T-cell (primary cell): ENCODE data around the gene TMEM176A. TPM values are rescaled to one million over a fixed set of nuclear protein-coding genes. Genes with fewer than 3 reads are reported as not detected.

ENCODE experiments used
- ATAC-seq, 4 experiments: fragments of 200-7000 bp in 3 of 4; fragments of 150-1000 bp in 1 of 4; cut with Tn5 transposase; replicated peaks in 1 of 4; 1 replicate in 3 of 4; 2 replicates in 1 of 4; pipeline ENCODE4 v1.10.0; 2021; ENCODE audit warnings: moderate library complexity in 3 of 4, mild to moderate bottlenecking in 2 of 4, moderate number of reproducible peaks in 1 of 4
- CTCF ChIA-PET, 2 donors: fragments of 300-600 bp; sonication (Branson Sonifier 250); formaldehyde crosslinking; loops; one replicate each; lab custom pipeline; 2022; ENCODE audit warnings: antibody characterized with exemption in 2 of 2; lab: Charles Lee
- POLR2A ChIA-PET, 2 donors: fragments of 300-600 bp; sonication (Branson Sonifier 250); formaldehyde crosslinking; loops; one replicate each; lab custom pipeline; 2022; ENCODE audit warnings: antibody characterized with exemption in 2 of 2; lab: Charles Lee
- DNase-seq, 35 experiments: peaks; one replicate each; pipeline versions ENCODE4 v3.0.0 to v3.0.0-alpha.2; 2013 to 2023
- H3K27ac ChIP-seq: one replicate; pipeline ENCODE4 v1.5.1; 2013; ENCODE audit warnings: low read length
- H3K27me3 ChIP-seq, 2 experiments: replicated peaks in 1 of 2; 1 replicate in 1 of 2; 2 replicates in 1 of 2; pipeline versions ENCODE4 v1.6.1 to v1.7.0; 2013; ENCODE audit warnings: low read length in 1 of 2, mixed read lengths in 1 of 2; ENCODE audit not compliant: control insufficient read depth in 2 of 2, insufficient read depth in 2 of 2; ENCODE audit errors: extremely low read depth in 1 of 2
- H3K36me3 ChIP-seq, 2 donors: 1 replicate in 1 of 2; 2 replicates in 1 of 2; pipeline versions ENCODE4 v1.6.1 to v1.7.0; 2013; ENCODE audit warnings: low read length in 1 of 2; ENCODE audit not compliant: control insufficient read depth in 2 of 2, insufficient read depth in 1 of 2; ENCODE audit errors: extremely low read depth in 1 of 2
- H3K4me1 ChIP-seq, 2 experiments: 1 replicate in 1 of 2; 2 replicates in 1 of 2; pipeline versions ENCODE4 v1.6.1 to v1.7.0; 2013; ENCODE audit warnings: low read length in 2 of 2, mixed read lengths in 1 of 2; ENCODE audit not compliant: insufficient read depth in 2 of 2, control insufficient read depth in 1 of 2; ENCODE audit errors: extremely low read depth in 1 of 2
- H3K4me3 ChIP-seq, 2 donors: 1 replicate in 1 of 2; 2 replicates in 1 of 2; pipeline versions ENCODE4 v1.5.1 to v1.7.0; 2013; ENCODE audit warnings: mild to moderate bottlenecking in 2 of 2, low read length in 1 of 2, moderate library complexity in 1 of 2; ENCODE audit not compliant: control insufficient read depth in 1 of 2; ENCODE audit errors: extremely low read depth in 1 of 2
- H3K9me3 ChIP-seq: 2 replicates; pipeline ENCODE4 v1.7.0; 2013
- H3K27ac Mint-ChIP-seq, 2 donors: one replicate each; pipeline ENCODE4 v1.8.0; 2020 to 2021; ENCODE audit warnings: mild to moderate bottlenecking in 2 of 2, mixed read lengths in 2 of 2
- H3K27me3 Mint-ChIP-seq, 2 donors: one replicate each; pipeline ENCODE4 v1.8.0; 2021 to 2022; ENCODE audit warnings: mixed read lengths in 2 of 2
- H3K36me3 Mint-ChIP-seq: one replicate; pipeline ENCODE4 v1.8.0; 2021; ENCODE audit warnings: mixed read lengths
- H3K4me1 Mint-ChIP-seq, 3 donors: one replicate each; pipeline ENCODE4 v1.8.0; 2020 to 2022; ENCODE audit warnings: mixed read lengths in 3 of 3, mild to moderate bottlenecking in 1 of 3
- H3K4me3 Mint-ChIP-seq, 3 donors: one replicate each; pipeline ENCODE4 v1.8.0; 2020 to 2022; ENCODE audit warnings: mild to moderate bottlenecking in 3 of 3, mixed read lengths in 3 of 3, moderate library complexity in 3 of 3
- H3K9me3 Mint-ChIP-seq, 3 donors: one replicate each; pipeline ENCODE4 v1.8.0; 2020 to 2022; ENCODE audit warnings: mixed read lengths in 3 of 3
- WGBS: methylation state at CpG from one replicate; pipeline ENCODE4 v1.1.5; 2013; ENCODE audit warnings: missing lambda C conversion rate; ENCODE audit not compliant: insufficient coverage; 5-methylcytosine and 5-hydroxymethylcytosine counted together
- total RNA-seq, 35 experiments: library from RNA in 6 of 35; stranded (reverse) in 6 of 35; fragments of 120-200 nt in 1 of 35; gene quantifications; one replicate each; pipeline versions ENCODE4 v1.2.1 to v1.2.4 and lab custom pipeline; 2013 to 2026

TMEM176A gene
- total RNA-seq, 5 donors from 2014 or later (not counting 1 experiment from before 2014, with no cell fraction given), result 0.43 to 0.79 (median 0.73) TPM; not detected in 2

DNA sequence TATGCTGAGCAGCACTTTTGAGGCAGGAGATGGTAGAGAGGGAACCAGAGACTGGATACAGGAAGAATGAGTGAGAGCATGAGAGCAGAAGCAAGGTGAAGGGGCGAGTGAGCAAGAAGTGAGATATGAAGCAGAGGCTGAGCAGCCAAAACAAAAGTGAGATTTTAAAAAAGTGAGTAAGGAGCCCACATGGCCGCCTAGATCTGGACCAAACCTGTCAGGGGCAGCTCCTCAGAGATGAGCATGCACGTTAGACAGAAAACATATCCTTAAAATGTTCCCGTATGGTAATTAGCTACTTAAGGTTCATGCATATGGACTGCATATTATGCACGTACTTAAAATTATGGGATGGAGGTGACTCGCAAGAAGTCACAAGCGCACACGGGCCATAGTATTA lies 22.5 kb downstream of the TMEM176A start:
- WGBS, result 70% methylated on average over 4 of the region's 8 CpGs
- peaks cover 1 to 24% of the 10 kb centered on the region in 2 donors for H3K27me3 Mint-ChIP-seq

DNA sequence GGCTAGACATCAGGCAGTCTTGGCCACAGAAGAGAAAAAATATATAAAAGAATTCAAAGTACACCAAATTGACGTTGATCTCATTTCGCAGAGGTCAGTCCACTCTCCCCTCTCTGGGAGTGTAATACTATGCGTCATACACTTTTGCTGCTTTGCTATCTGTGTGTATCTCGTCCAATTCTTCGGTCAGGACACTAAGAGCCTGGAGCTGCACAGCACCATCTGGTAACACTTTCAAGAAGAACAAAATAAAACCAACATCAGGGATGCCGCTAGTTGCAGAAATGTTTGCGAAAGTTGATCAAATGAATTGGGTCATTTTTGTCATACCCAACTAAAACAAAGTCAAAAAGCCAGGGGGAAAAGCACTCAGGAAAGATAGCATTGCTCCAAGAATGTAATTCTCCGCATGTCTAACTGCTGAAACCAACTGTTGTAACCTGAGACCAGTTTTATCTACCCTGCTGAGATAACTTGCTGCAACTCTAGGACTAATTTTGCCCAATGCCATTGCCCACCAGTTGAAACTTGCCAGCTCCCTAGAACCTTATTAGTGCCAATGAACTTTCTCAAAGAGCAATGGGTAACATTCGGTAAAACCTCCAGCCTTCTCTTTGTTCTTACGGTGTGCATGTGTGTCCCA lies 23.0 kb downstream of the TMEM176A start:
- WGBS, result 87% methylated on average over 3 of the region's 10 CpGs
- Mint-ChIP-seq H3K4me3 (no peak overlapping the region), H3K27ac (no peak overlapping the region), H3K4me1 (no peaks in the 10 kb centered on the region), H3K27me3 (peaks cover 7 to 18% of the 10 kb centered on the region in 2 donors), H3K36me3 (no peaks in the 10 kb centered on the region), H3K9me3 (peaks cover 0 to 8% (median 7%) of the 10 kb centered on the region in 3 donors)
- POLR2A ChIA-PET, result no interaction called here
- Histone ChIP-seq H3K27ac (no peak overlapping the region), H3K4me3 (no peak overlapping the region), H3K27me3 (peaks cover 0 to 11% of the 10 kb centered on the region in 2 experiments), H3K4me1 (no peaks in the 10 kb centered on the region), H3K9me3 (peaks cover 2% of the 10 kb centered on the region), H3K36me3 (no peaks in the 10 kb centered on the region)
- DNase-seq (no peak), ATAC-seq (no peak)
- CTCF ChIA-PET, result no interaction called here

More for the DNA sequence above, 22.5 kb downstream of the TMEM176A start:
- CTCF ChIA-PET, result no interaction called here
- Mint-ChIP-seq H3K4me1 (no peaks in the 10 kb centered on the region), H3K4me3 (no peak overlapping the region), H3K9me3 (peaks cover 0 to 8% (median 7%) of the 10 kb centered on the region in 3 donors), H3K36me3 (no peaks in the 10 kb centered on the region), H3K27ac (no peak overlapping the region)
- Histone ChIP-seq H3K9me3 (peaks cover 2% of the 10 kb centered on the region), H3K27ac (no peak overlapping the region), H3K4me3 (no peak overlapping the region), H3K36me3 (no peaks in the 10 kb centered on the region), H3K27me3 (peaks cover 0 to 11% of the 10 kb centered on the region in 2 experiments), H3K4me1 (no peaks in the 10 kb centered on the region)
- DNase-seq (no peak), ATAC-seq (no peak)
- POLR2A ChIA-PET, result no interaction called here

DNA sequence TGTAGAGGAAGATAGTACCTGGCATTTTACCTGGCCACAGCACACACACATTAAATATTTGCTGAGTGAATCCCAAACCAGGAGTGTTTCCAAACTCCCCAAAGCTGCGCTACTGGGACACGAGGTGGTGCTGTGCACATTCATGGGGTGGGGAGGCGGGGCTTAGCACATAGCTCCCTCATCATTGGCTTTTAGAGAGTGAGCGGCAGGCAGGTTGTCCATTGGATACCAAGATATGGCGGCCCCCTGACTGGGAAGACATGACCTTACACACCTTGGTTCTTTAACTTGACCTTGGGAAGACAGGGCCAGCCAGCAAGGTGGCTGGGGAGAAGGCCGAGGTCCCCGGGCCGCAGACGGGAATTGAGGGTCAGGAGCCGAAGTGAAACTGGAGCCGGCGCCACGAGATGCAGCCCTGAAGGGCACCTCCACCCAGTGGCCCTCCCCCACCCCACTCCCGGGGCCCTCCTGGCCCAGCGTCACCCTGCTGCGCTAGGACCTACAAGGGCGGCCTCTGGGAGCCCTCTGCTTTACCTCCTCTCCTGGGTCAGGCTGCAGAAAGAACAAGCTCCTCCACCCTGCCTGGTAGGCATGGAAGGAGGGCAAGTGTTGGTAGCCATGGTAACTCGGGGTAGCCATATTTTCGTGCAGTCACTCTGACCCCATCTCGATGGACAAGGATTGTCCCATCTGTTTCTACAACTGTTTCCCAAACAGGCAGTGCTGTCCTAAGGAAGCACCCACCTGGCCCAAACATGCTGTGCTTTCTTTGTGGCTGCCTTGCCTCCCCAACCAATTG lies 24.0 kb downstream of the TMEM176A start:
- no peak for ATAC-seq
- no peak overlapping the region for H3K27ac ChIP-seq
- ChIA-PET CTCF (no interaction called here), POLR2A (no interaction called here)
- peaks cover 2% of the 10 kb centered on the region for H3K9me3 ChIP-seq
- peaks cover 0 to 8% (median 7%) of the 10 kb centered on the region in 3 donors for H3K9me3 Mint-ChIP-seq
- H3K27ac Mint-ChIP-seq, result no peak overlapping the region
- DNase-seq, result no peak
- H3K4me1 ChIP-seq, result no peaks in the 10 kb centered on the region
- 91% methylated on average over 16 of the region's 20 CpGs for WGBS
- H3K36me3 ChIP-seq, result no peaks in the 10 kb centered on the region
- peaks cover 0 to 11% of the 10 kb centered on the region in 2 experiments for H3K27me3 ChIP-seq
- no peak overlapping the region for H3K4me3 ChIP-seq
- peaks cover 13 to 14% of the 10 kb centered on the region in 2 donors for H3K27me3 Mint-ChIP-seq
- no peak overlapping the region for H3K4me3 Mint-ChIP-seq
- H3K4me1 Mint-ChIP-seq, result no peaks in the 10 kb centered on the region
- no peaks in the 10 kb centered on the region for H3K36me3 Mint-ChIP-seq

- Histone ChIP-seq H3K4me1 (no peaks in the 10 kb centered on the region), H3K36me3 (no peaks in the 10 kb centered on the region), H3K4me3 (no peak overlapping the region), H3K27me3 (peaks cover 0 to 5% of the 10 kb centered on the region in 2 experiments), H3K27ac (no peak overlapping the region), H3K9me3 (peaks cover 2% of the 10 kb centered on the region)
- WGBS, result 67% methylated on average over 6 of the region's 6 CpGs
- Mint-ChIP-seq H3K4me3 (no peak overlapping the region), H3K4me1 (no peaks in the 10 kb centered on the region), H3K27ac (no peak overlapping the region), H3K27me3 (peaks cover 16 to 26% of the 10 kb centered on the region in 2 donors), H3K9me3 (peaks cover 0 to 8% (median 7%) of the 10 kb centered on the region in 3 donors), H3K36me3 (no peaks in the 10 kb centered on the region)
- no peak for DNase-seq
- no peak for ATAC-seq
- POLR2A ChIA-PET, result no interaction called here
- CTCF ChIA-PET, result interaction anchor here in 1 of 2 donors (1.1 kb wide), 1 partner anchor 39 kb away, joined by 3 read pairs; no protein-coding TSS in a partner anchor
Measured at GRCh38 chr7:150826061-150826849, 25.7 kb downstream of the TMEM176A start.

DNA sequence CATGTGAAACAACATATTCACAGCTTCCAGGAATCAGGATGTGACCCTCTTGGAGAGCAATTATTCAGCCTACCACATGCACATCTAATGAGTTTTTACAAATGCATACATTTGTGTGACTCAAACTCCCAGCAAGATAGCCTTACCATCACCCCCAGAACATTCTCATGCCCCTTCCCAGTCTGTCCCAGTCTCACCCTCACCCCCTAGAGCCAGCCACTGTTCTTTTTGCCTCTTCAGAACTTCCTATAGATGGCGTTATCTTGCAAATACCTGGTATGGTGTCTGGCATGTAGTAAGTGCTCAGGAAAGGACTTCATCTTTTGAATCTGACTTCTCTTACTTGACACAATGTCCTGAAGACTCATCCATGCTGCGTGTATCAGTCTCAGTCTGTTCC lies 27.8 kb downstream of the TMEM176A start:
- no CpG with 5 or more reads among the region's 2 CpGs for WGBS
- Mint-ChIP-seq H3K4me3 (no peak overlapping the region), H3K9me3 (no peaks in the 10 kb centered on the region), H3K36me3 (no peaks in the 10 kb centered on the region), H3K4me1 (no peaks in the 10 kb centered on the region), H3K27ac (no peak overlapping the region), H3K27me3 (peaks cover 18 to 36% of the 10 kb centered on the region in 2 donors)
- DNase-seq (no peak), ATAC-seq (no peak)
- Histone ChIP-seq H3K4me1 (no peaks in the 10 kb centered on the region), H3K27me3 (peaks cover 0 to 15% of the 10 kb centered on the region in 2 experiments), H3K9me3 (no peaks in the 10 kb centered on the region), H3K4me3 (no peak overlapping the region), H3K36me3 (no peaks in the 10 kb centered on the region), H3K27ac (no peak overlapping the region)
- POLR2A ChIA-PET, result no interaction called here
- CTCF ChIA-PET, result no interaction called here

DNA sequence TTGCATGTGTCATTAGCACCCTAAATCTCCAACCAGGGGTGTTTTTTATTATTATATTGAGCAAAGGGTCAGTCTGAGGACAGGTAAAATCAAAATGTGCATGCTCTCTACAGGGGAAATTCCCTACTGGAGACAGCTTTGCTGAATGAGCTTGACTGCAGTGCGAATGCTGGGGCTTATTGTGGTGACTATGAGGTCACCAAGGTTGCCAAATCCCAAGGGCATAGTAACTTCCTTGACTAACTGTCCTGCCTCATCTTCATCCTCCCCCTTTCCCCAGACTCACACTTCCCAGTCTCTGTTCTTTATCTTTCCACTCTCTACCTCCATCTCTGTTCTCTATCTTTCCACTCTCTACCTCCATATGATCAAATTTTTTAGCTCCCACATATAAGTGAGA lies 28.9 kb downstream of the TMEM176A start:
- Mint-ChIP-seq H3K4me1 (no peaks in the 10 kb centered on the region), H3K27ac (no peak overlapping the region), H3K4me3 (no peak overlapping the region), H3K36me3 (no peaks in the 10 kb centered on the region), H3K27me3 (peaks cover 28 to 45% of the 10 kb centered on the region in 2 donors), H3K9me3 (no peaks in the 10 kb centered on the region)
- Histone ChIP-seq H3K36me3 (no peaks in the 10 kb centered on the region), H3K9me3 (no peaks in the 10 kb centered on the region), H3K27ac (no peak overlapping the region), H3K27me3 (peaks cover 0 to 18% of the 10 kb centered on the region in 2 experiments), H3K4me3 (no peak overlapping the region), H3K4me1 (no peaks in the 10 kb centered on the region)
- ChIA-PET CTCF (interaction anchor here in 1 of 2 donors (0.6 kb wide), 1 partner anchor 12 kb away, joined by 3 read pairs; no protein-coding TSS in a partner anchor), POLR2A (no interaction called here)
- ATAC-seq (no peak), DNase-seq (no peak)
- WGBS, result no CpG with 5 or more reads among the region's 1 CpG
